ENCODE measurements around the gene FTO. TPM values are rescaled to one million over a fixed set of nuclear protein-coding genes. Genes with fewer than 3 reads are reported as not detected.
A peak's percentile ranks its signal among the peaks of the same experiment; 100 is the strongest.

FTO gene
- total RNA-seq, 2 donors from 2014 or later = 72.7 to 73.6 TPM

GRCh38 chr16:53945996-53946395 is 242.0 kb downstream of the FTO start:
- Histone ChIP-seq H3K4me3 (no peak overlapping the region), H3K4me1 (replicated peaks) (no peaks in the 10 kb centered on the region), H3K9me3 (no peaks in the 10 kb centered on the region), H3K27ac (no peak overlapping the region), H3K36me3 (no peaks in the 10 kb centered on the region), H3K27me3 (replicated peaks; ENCODE audit: insufficient read depth) (no peaks in the 10 kb centered on the region)
- WGBS = 68% methylated on average over 2 of the region's 2 CpGs
- peak; percentile 16 for DNase-seq (ENCODE audit: low spot score)
- TF ChIP-seq POLR2AphosphoS5 (IDR thresholded peaks at IDR 0.05) (peak; percentile 29), CTCF (IDR thresholded peaks at IDR 0.05) (peak; percentile 22 to 78 (median 62)), POLR2A (IDR thresholded peaks at IDR 0.05) (no peak)
- intact Hi-C loops (cut with DNase I) = no loop called here

GRCh38 chr16:53946746-53947386 is 242.9 kb downstream of the FTO start:
- 94% methylated on average over 5 of the region's 5 CpGs for WGBS
- TF ChIP-seq POLR2AphosphoS5 (IDR thresholded peaks at IDR 0.05) (no peak), POLR2A (IDR thresholded peaks at IDR 0.05) (no peak), CTCF (IDR thresholded peaks at IDR 0.05) (no peak)

GRCh38 chr16:53947642-53948041 is 243.7 kb downstream of the FTO start:
- intact Hi-C loops (cut with DNase I) = no loop called here
- Histone ChIP-seq H3K9me3 (no peaks in the 10 kb centered on the region), H3K27ac (no peak overlapping the region), H3K27me3 (replicated peaks; ENCODE audit: insufficient read depth) (no peaks in the 10 kb centered on the region), H3K4me3 (no peak overlapping the region), H3K36me3 (no peaks in the 10 kb centered on the region), H3K4me1 (replicated peaks) (no peaks in the 10 kb centered on the region)
- 83% methylated on average over 7 of the region's 7 CpGs for WGBS
- no peak for TF ChIP-seq POLR2AphosphoS5 (IDR thresholded peaks at IDR 0.05)
- DNase-seq (ENCODE audit: low spot score) = no peak

More at GRCh38 chr16:53946746-53947386, 242.9 kb downstream of the FTO start:
- Histone ChIP-seq H3K27ac (no peak overlapping the region), H3K4me1 (replicated peaks) (no peaks in the 10 kb centered on the region), H3K4me3 (no peak overlapping the region), H3K36me3 (no peaks in the 10 kb centered on the region), H3K9me3 (no peaks in the 10 kb centered on the region), H3K27me3 (replicated peaks; ENCODE audit: insufficient read depth) (no peaks in the 10 kb centered on the region)
- intact Hi-C loops (cut with DNase I) = no loop called here
- DNase-seq (ENCODE audit: low spot score) = no peak

DNA sequence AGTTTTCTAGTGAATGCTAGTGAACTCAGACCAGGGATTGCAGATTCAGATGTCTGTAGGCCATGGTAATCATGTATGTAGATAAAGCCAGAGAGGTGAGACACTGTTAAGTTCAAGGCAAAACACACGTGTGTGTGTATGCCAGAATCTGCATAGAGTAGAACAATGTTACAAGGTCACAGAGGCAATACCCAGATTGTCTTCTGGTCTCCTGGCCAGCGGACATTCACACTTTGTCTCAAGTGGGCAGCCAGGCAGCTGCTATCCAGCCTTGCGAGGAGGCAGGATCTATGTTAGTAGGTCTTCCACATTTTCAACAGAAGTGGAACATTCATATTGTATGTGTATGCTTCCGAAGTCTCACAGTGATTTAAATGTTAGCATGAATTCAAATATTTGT is 244.4 kb downstream of the FTO start:
- intact Hi-C loops (cut with DNase I) = no loop called here
- no peak for TF ChIP-seq POLR2A (IDR thresholded peaks at IDR 0.05)
- no peak for TF ChIP-seq CTCF (IDR thresholded peaks at IDR 0.05)
- no peak for TF ChIP-seq POLR2AphosphoS5 (IDR thresholded peaks at IDR 0.05)
- no peak for DNase-seq (ENCODE audit: low spot score)
- H3K4me1 ChIP-seq (replicated peaks) = no peaks in the 10 kb centered on the region
- no peaks in the 10 kb centered on the region for H3K36me3 ChIP-seq
- no peaks in the 10 kb centered on the region for H3K9me3 ChIP-seq
- H3K27ac ChIP-seq = no peak overlapping the region
- H3K27me3 ChIP-seq (replicated peaks; ENCODE audit: insufficient read depth) = no peaks in the 10 kb centered on the region
- 95% methylated on average over 4 of the region's 4 CpGs for WGBS
- H3K4me3 ChIP-seq = no peak overlapping the region

DNA sequence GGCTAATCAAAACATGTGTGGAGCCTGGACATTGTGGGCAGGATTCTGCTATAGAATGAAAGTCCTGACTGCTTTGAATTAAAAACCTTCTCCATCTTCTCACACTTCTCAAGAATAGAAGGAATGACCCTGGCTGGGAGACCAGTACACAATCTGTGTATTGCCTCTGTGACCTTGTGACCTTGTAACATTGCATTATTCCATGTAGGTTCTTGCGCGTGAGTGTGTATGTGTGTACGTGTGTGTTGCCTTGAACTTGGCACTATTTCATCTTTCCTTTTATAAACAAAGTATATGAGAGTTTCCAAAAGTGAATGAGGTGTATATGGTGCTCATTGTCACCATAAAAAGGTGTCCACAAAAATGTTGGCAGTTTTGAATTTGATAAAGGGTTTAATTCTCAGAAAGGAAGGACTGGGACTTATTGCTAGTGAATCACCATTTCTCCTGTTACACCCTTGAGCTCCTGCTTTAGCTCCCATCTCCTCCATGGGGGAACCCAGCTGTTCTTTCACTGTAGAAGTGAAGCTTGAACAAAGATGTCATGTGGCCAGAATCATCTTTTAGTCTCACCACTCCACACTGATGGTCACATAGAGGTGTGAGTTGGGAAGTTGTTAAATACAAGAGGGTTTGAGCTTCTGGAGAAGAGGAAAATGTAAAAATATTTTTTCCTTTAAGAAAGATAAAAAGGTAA is 244.9 kb downstream of the FTO start:
- 98% methylated on average over 3 of the region's 3 CpGs for WGBS
- intact Hi-C loops (cut with DNase I) = no loop called here
- TF ChIP-seq POLR2AphosphoS5 (IDR thresholded peaks at IDR 0.05) (no peak), CTCF (IDR thresholded peaks at IDR 0.05) (no peak), POLR2A (IDR thresholded peaks at IDR 0.05) (no peak)
- Histone ChIP-seq H3K4me1 (replicated peaks) (no peaks in the 10 kb centered on the region), H3K27ac (no peak overlapping the region), H3K4me3 (no peak overlapping the region), H3K9me3 (no peaks in the 10 kb centered on the region), H3K36me3 (no peaks in the 10 kb centered on the region), H3K27me3 (replicated peaks; ENCODE audit: insufficient read depth) (no peaks in the 10 kb centered on the region)
- DNase-seq (ENCODE audit: low spot score) = no peak

Measured in prostate gland (tissue), 2 donors.